ENCODE results near the gene CAB39L.
A peak's percentile ranks its signal among the peaks of the same experiment; 100 is the strongest.

The CAB39L gene

DNA sequence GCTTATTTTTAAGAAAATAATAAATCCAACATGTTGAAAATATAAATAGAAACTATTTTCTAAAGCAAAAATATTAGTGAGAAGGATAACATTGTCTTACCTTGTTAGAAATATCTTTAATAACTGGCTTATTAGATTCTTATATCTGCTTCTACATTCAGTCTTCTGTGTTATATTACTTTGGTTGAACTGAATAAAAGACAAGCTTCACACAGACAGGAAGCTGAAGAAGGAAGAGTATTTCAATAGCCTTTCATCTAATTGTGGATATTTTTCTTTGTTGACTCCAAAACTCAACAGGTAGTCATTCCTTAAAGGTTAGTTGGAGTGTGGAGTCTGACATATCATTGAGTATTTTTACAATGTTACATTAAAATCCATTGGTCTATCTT is 11.1 kb upstream of the CAB39L start:
- Histone ChIP-seq H3K4me3 (ENCODE audit: low read depth, low read length) (no peak overlapping the region), H3K9ac (ENCODE audit: low read depth, low read length) (no peak overlapping the region), H3K4me1 (ENCODE audit: control insufficient read depth, insufficient read depth, low read length) (no peaks in the 10 kb centered on the region), H3K27me3 (ENCODE audit: control insufficient read depth, insufficient read depth, low read length) (no peaks in the 10 kb centered on the region), H3K9me3 (ENCODE audit: control insufficient read depth, insufficient read depth, low read length) (no peaks in the 10 kb centered on the region), H3K36me3 (ENCODE audit: control insufficient read depth, insufficient read depth, low read length) (no peaks in the 10 kb centered on the region)

DNA sequence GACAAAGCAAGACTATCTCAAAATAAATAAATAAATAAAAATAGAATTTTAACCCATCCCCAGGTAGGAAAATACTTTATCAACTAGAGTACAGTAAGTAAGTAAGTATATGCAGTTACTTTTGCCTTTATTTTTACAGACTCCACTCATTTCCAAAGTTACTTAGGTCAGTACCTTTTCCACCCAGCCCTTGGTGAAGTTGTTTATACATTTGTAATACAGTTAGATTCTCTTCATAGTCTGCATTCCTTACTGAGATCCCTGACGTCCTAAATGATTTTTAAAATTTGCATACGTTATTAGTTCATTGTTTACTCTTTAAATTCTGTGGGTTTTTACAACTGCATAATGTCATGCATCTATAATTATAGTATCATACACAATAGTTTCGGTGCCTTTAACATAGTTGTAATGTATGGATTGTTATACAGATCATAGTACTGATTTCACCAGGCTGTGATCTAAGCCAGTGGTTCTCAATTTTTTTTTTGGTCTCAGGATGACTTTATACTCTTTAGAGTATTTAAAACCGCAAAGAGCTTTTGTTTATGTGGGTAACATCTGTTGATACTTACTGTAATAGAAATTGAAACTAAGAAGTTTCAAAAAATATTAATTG is 10.6 kb upstream of the CAB39L start:
- Histone ChIP-seq H3K36me3 (ENCODE audit: control insufficient read depth, insufficient read depth, low read length) (no peaks in the 10 kb centered on the region), H3K9me3 (ENCODE audit: control insufficient read depth, insufficient read depth, low read length) (no peaks in the 10 kb centered on the region), H3K27me3 (ENCODE audit: control insufficient read depth, insufficient read depth, low read length) (no peaks in the 10 kb centered on the region), H3K9ac (ENCODE audit: low read depth, low read length) (no peak overlapping the region), H3K4me1 (ENCODE audit: control insufficient read depth, insufficient read depth, low read length) (no peaks in the 10 kb centered on the region), H3K4me3 (ENCODE audit: low read depth, low read length) (no peak overlapping the region)

DNA sequence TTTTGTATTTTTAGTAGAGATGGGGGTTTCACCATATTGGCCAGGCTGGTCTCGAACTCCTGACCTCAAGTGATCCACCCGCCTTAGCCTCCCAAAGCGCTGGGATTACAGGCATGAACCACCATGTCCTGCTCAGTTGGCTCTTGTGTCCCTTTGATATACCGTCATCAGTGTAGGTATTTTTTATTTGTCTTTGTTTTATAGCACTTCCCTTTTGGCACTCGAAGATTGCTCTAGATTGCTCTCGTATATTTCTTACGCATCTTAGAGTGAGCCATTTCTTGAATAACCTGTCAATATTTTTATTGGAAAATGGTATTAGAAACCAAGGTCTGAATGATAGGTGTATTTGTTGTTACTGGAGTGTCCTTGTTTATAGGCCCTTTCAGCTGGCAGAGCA is 9.6 kb upstream of the CAB39L start:
- H3K4me1 ChIP-seq (ENCODE audit: control insufficient read depth, insufficient read depth, low read length) = no peaks in the 10 kb centered on the region
- H3K9ac ChIP-seq (ENCODE audit: low read depth, low read length) = no peak overlapping the region
- H3K36me3 ChIP-seq (ENCODE audit: control insufficient read depth, insufficient read depth, low read length) = no peaks in the 10 kb centered on the region
- no peak overlapping the region for H3K4me3 ChIP-seq (ENCODE audit: low read depth, low read length)
- no peaks in the 10 kb centered on the region for H3K27me3 ChIP-seq (ENCODE audit: control insufficient read depth, insufficient read depth, low read length)
- no peaks in the 10 kb centered on the region for H3K9me3 ChIP-seq (ENCODE audit: control insufficient read depth, insufficient read depth, low read length)

DNA sequence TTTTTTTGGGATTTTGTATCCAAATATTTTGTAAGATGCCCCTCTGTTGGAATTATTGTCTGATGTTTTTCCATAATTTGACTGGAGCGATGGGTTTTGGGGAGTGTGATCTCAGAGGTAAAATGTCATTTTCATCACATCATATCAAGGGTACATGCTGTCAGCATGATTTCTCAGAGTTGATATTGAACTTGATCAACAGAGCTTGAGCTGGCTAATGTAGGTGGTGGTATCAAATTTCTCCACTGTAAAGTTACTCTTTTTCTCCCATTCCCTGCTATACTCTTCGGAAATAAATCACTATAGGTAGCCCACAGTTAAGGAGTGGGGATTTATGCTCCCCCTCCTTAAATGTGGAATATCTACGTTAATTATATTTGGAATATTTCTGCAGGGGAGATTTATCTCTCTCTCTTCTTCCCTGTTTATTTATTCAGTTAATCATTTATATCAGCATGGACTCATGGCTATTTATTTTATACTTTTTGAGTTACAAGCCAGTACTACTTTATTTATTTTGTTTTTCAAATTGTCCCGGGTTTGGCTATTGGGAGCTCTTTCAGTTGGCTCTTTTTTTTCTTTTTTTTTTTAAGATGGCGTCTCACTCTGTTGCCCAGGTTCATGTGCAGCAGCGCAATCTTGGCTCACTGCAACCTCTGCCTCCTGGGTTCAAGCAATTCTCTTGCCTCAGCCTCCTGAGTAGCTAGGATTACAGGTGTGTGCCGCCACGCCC is 9.0 kb upstream of the CAB39L start:
- Histone ChIP-seq H3K36me3 (ENCODE audit: control insufficient read depth, insufficient read depth, low read length) (no peaks in the 10 kb centered on the region), H3K9me3 (ENCODE audit: control insufficient read depth, insufficient read depth, low read length) (no peaks in the 10 kb centered on the region), H3K27me3 (ENCODE audit: control insufficient read depth, insufficient read depth, low read length) (no peaks in the 10 kb centered on the region), H3K4me3 (ENCODE audit: low read depth, low read length) (no peak overlapping the region), H3K4me1 (ENCODE audit: control insufficient read depth, insufficient read depth, low read length) (no peaks in the 10 kb centered on the region), H3K9ac (ENCODE audit: low read depth, low read length) (no peak overlapping the region)

DNA sequence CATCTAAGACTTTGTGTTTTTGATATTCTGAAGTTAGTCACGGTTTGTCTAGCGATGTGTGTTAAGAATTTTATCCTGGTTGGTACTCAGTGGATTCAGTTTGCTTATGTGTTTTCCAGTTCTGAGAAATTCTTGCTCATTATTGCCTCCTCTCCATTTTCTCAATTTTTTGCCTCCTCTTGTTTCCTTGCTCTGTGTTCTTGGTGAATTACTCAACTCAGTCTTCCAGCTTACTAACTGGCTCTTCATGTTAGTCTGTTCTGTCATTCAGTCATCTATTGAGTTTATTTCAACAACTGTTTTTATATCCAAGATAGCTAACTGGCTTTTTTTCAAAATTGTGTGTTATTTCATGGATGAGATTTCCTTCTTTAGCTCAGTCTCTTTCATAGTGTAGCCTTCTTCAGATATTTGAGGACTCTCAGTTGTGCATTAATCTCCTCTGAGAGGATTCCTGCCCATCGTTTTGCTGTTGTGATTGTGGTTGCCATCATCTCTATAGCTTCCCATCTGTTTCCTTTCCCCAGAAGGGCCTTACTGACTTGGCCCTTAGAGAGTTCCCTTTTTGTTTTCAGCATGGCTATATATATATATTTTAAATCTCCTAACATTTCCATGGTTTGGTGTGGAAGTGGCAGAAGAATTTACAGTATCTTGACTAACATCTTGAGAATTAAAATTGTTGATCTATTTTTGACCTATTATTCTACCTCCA is 6.4 kb upstream of the CAB39L start:
- Histone ChIP-seq H3K9me3 (ENCODE audit: control insufficient read depth, insufficient read depth, low read length) (no peaks in the 10 kb centered on the region), H3K36me3 (ENCODE audit: control insufficient read depth, insufficient read depth, low read length) (no peaks in the 10 kb centered on the region), H3K9ac (ENCODE audit: low read depth, low read length) (no peak overlapping the region), H3K4me3 (ENCODE audit: low read depth, low read length) (no peak overlapping the region), H3K4me1 (ENCODE audit: control insufficient read depth, insufficient read depth, low read length) (no peaks in the 10 kb centered on the region), H3K27me3 (ENCODE audit: control insufficient read depth, insufficient read depth, low read length) (no peaks in the 10 kb centered on the region)

DNA sequence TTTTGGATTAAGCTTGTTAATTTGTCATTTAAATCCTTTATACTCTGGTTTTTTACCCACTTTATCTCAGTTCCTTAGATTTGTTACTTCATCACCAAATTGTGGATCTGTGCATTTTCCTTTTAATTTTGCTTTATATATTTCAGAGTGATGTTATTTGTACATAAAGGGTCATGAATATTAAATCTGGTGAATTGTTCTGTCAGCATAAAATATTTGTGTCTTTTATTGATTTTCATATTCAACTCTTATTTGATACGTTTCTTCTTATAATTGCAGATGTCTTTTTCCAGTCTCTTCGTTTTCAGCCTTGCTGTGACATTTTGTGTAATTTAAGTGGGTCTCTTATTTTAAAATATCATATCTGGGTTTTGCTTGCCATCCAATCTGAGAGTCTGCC is 4.9 kb upstream of the CAB39L start:
- Histone ChIP-seq H3K9ac (ENCODE audit: low read depth, low read length) (no peak overlapping the region), H3K4me1 (ENCODE audit: control insufficient read depth, insufficient read depth, low read length) (no peaks in the 10 kb centered on the region), H3K4me3 (ENCODE audit: low read depth, low read length) (no peak overlapping the region)

DNA sequence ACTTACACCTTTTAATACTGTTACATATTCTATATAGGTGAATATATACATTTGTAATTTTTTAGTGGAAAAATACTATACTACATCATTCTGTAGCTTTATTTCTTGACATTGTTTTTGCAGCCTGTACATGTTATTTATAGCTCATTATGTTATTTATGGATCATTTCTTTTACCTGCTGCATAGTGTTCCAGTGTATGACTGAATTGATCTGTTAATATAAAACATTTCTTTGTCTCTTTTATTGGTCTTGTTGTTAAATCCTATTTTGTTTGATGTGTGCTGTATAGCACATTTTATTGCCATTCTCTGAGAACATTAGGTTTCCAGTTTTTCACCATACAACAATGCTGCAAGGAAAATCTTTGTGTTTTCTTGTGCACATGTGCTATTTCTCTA is 2.6 kb upstream of the CAB39L start:
- H3K4me3 ChIP-seq (ENCODE audit: low read depth, low read length) = no peak overlapping the region

More for the DNA sequence above, 4.9 kb upstream of the CAB39L start:
- Histone ChIP-seq H3K36me3 (ENCODE audit: control insufficient read depth, insufficient read depth, low read length) (no peaks in the 10 kb centered on the region), H3K9me3 (ENCODE audit: control insufficient read depth, insufficient read depth, low read length) (no peaks in the 10 kb centered on the region), H3K27me3 (ENCODE audit: control insufficient read depth, insufficient read depth, low read length) (no peaks in the 10 kb centered on the region)

DNA sequence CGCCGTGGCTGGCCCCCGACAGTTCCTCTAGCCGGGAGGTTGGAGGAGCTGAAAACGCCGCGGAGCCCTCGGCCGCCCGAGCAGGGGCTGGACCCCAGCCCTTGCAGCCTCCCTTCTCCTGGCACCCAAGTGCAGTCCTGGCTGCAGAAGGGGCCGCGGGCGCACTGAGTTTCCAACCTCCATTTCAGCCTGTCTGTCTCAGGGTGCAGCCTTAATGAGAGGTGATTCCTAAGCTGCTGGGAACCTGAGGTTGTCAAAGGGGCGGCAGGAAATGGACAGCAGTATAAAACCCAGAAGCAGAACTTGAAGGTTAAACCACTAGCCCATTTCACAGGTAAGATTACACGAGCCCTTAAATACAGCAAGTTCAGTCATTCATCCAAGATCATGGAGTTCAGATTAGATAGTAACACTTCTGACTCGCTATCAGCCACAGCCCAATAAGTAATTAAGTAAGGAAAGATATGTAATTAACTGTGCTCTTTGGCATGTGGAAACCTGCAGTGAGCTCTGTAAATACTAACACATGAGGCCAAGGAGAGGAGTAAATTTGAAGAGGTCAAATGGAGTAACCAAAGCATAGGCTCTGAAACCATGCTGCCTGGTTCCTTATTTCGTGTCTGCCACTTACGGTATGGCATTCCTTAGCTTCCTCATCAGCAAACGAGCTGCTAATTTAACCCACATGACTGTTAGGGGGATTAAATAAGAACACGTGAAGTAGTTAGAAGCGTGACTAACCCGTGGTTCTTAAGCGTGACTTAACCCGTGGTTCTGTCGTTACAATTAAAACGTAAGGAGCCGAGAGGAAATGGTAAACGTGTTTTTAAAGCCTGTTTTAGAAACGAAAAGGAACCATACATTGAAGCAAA is 896 bp upstream of the CAB39L start:
- Histone ChIP-seq H3K4me1 (ENCODE audit: control insufficient read depth, insufficient read depth, low read length) (no peaks in the 10 kb centered on the region), H3K36me3 (ENCODE audit: control insufficient read depth, insufficient read depth, low read length) (no peaks in the 10 kb centered on the region), H3K9me3 (ENCODE audit: control insufficient read depth, insufficient read depth, low read length) (no peaks in the 10 kb centered on the region), H3K27me3 (ENCODE audit: control insufficient read depth, insufficient read depth, low read length) (no peaks in the 10 kb centered on the region), H3K4me3 (ENCODE audit: low read depth, low read length) (peak overlapping the region; percentile 60), H3K9ac (ENCODE audit: low read depth, low read length) (peak overlapping the region; percentile 27)

More for the DNA sequence above, 2.6 kb upstream of the CAB39L start:
- Histone ChIP-seq H3K4me1 (ENCODE audit: control insufficient read depth, insufficient read depth, low read length) (no peaks in the 10 kb centered on the region), H3K9ac (ENCODE audit: low read depth, low read length) (no peak overlapping the region), H3K9me3 (ENCODE audit: control insufficient read depth, insufficient read depth, low read length) (no peaks in the 10 kb centered on the region), H3K36me3 (ENCODE audit: control insufficient read depth, insufficient read depth, low read length) (no peaks in the 10 kb centered on the region), H3K27me3 (ENCODE audit: control insufficient read depth, insufficient read depth, low read length) (no peaks in the 10 kb centered on the region)

DNA sequence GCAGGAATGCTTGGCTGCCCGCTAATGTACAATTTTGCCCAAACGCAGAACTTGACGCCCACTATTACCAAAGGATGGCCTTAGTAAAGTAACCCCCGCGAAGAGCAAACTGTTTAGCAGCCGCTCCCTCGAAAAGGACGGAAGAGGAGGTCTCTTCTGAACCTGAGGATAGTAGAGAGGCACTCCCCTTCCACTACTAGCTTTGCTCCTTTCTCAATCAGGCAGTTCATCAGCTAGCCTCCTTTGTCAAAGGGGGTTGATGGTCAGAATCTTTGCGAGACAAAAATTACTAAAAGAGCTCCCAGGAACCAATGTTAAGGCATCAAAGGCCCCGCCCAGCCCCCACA is 534 bp downstream of the CAB39L start:
- H3K9ac ChIP-seq (ENCODE audit: low read depth, low read length) = peak overlapping the region; percentile 94
- H3K4me1 ChIP-seq (ENCODE audit: control insufficient read depth, insufficient read depth, low read length) = no peaks in the 10 kb centered on the region
- peak overlapping the region; percentile 96 for H3K4me3 ChIP-seq (ENCODE audit: low read depth, low read length)
- no peaks in the 10 kb centered on the region for H3K9me3 ChIP-seq (ENCODE audit: control insufficient read depth, insufficient read depth, low read length)
- H3K36me3 ChIP-seq (ENCODE audit: control insufficient read depth, insufficient read depth, low read length) = no peaks in the 10 kb centered on the region
- H3K27me3 ChIP-seq (ENCODE audit: control insufficient read depth, insufficient read depth, low read length) = no peaks in the 10 kb centered on the region

DNA sequence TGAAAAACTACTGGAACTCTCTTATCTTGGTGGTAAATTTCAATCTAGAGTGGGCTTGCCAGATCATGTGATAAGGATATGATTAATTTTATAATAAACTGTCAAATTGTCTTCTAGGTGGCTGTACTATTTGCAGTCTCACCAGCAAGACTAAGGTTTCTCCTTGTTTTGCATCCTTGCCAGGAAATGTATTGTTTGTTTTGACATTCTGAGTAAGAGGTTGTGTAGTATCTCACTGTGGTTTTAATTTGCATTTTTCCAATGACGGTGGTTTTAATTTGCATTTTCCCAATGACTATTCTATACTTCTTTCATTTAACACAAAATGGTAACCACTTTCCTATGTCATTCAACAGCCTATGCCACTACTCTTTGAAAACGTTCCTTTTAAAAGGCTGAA is 2.0 kb downstream of the CAB39L start:
- Histone ChIP-seq H3K36me3 (ENCODE audit: control insufficient read depth, insufficient read depth, low read length) (no peaks in the 10 kb centered on the region), H3K4me3 (ENCODE audit: low read depth, low read length) (no peak overlapping the region), H3K9ac (ENCODE audit: low read depth, low read length) (no peak overlapping the region), H3K4me1 (ENCODE audit: control insufficient read depth, insufficient read depth, low read length) (no peaks in the 10 kb centered on the region), H3K27me3 (ENCODE audit: control insufficient read depth, insufficient read depth, low read length) (no peaks in the 10 kb centered on the region), H3K9me3 (ENCODE audit: control insufficient read depth, insufficient read depth, low read length) (no peaks in the 10 kb centered on the region)

DNA sequence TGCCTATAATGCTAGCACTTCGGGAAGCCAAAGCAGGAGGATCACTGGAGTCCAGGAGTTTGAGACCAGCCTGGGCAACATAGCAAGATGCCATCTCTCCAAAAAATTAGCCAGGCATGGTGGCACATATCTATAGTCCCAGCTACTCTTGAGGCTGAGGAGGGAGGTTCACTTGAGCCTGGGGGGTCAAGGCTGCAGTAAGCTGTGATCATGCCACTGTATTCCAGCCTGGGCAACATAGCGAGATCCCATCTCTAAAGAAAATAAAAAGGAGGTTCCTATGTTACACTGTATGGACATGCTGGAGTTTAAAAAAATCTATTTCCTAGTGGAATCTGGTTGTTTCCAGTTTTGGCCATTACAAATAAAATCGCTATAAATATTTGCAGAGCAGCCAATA is 2.6 kb downstream of the CAB39L start:
- no peak overlapping the region for H3K9ac ChIP-seq (ENCODE audit: low read depth, low read length)
- H3K4me1 ChIP-seq (ENCODE audit: control insufficient read depth, insufficient read depth, low read length) = no peaks in the 10 kb centered on the region
- H3K4me3 ChIP-seq (ENCODE audit: low read depth, low read length) = no peak overlapping the region
- no peaks in the 10 kb centered on the region for H3K36me3 ChIP-seq (ENCODE audit: control insufficient read depth, insufficient read depth, low read length)
- no peaks in the 10 kb centered on the region for H3K9me3 ChIP-seq (ENCODE audit: control insufficient read depth, insufficient read depth, low read length)
- H3K27me3 ChIP-seq (ENCODE audit: control insufficient read depth, insufficient read depth, low read length) = no peaks in the 10 kb centered on the region

Data from iPS-15b (cell line).